Activated T-cell treated with anti-CD3 and anti-CD28 coated beads, Interleukin-2, amount 50 U/mL, for 72 hours (primary cell): ENCODE measurements around the gene NOL6. TPM values are rescaled to one million over a fixed set of nuclear protein-coding genes. Genes with fewer than 3 reads are reported as not detected.

Source experiments
- total RNA-seq, 2 donors: library from RNA; stranded (reverse); gene quantifications; one replicate each; pipeline ENCODE4 v1.2.3, GENCODE V29; 2022

NOL6 gene
- total RNA-seq, 2 donors from 2014 or later = 26.1 to 30.1 TPM

Other genes with a start within 250 kb of the NOL6 start
- gene SPINK4, start 233.8 kb downstream of the NOL6 start, total RNA-seq = not detected
- gene BAG1, start 209.2 kb downstream of the NOL6 start, total RNA-seq = 10 to 100 TPM; 52.5 to 60.3 TPM
- 100 to 1,000 TPM in 1 of 2 donors, 10 to 100 TPM in 1; 76.5 to 112 TPM for gene CHMP5, start 208.9 kb downstream of the NOL6 start, total RNA-seq
- 10 to 100 TPM; 31.2 to 40.3 TPM for gene NFX1, start 183.4 kb downstream of the NOL6 start, total RNA-seq
- gene AQP7, start 71.4 kb downstream of the NOL6 start, total RNA-seq = not detected
- 10 to 100 TPM; 12.0 to 17.8 TPM for gene AQP3, start 26.3 kb downstream of the NOL6 start, total RNA-seq
- 1 to 10 TPM in 1 of 2 donors, under 1 TPM in 1; 0.48 to 1.9 TPM for gene ANKRD18B, start 50.3 kb upstream of the NOL6 start, total RNA-seq